Stimulated activated CD8-positive, alpha-beta memory T cell treated with anti-CD3 and anti-CD28 coated beads, Interleukin-4, amount 100 ng/mL, for 24 hours (primary cell): ENCODE results near the gene REL.

ENCODE experiments used
- DNase-seq: peaks from one replicate; pipeline ENCODE4 v3.0.0-alpha.2; 2020; ENCODE audit warnings: low read depth

REL gene

DNA sequence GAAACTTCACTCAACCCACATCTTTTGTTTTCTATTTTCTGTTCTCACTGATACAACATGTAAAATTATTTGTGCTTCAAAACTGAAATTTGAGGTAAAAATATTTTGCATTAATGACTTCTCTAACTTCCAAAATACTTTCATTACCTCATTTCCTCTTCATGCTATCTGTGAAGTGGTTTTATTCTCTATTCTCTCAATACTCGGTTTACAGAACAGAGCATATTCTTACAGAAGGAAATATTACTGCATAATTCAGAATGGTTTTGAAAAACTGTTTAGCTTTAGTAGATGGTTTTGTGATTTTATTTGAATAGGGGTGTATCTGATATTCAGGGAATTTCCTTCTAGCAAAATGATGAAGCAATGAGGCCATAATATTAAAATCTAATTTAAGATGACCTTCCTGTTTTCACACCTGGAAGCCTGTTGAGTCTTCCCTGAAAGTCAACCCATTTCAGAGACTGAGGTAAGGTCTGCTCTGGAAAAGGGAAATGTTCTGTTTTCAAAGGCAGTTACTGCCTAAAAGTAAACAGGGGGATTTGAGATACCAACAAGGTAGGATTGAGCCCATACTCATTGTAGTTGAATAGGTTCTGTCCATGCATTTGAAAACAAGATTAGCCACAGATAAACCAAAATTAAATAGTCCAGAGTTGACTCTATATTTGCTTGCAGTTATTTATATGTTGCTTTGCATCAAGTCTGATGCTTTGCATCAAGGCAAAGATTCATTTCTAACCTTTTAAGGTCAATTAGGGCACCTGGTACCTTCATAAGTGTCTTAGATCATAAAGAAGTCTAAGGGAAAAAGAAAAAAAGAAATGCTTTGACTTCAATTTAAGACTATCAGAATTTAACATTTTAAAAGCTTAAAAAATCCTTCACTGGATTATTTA, 85.4 kb downstream of the REL start:
- no peak for DNase-seq

DNA sequence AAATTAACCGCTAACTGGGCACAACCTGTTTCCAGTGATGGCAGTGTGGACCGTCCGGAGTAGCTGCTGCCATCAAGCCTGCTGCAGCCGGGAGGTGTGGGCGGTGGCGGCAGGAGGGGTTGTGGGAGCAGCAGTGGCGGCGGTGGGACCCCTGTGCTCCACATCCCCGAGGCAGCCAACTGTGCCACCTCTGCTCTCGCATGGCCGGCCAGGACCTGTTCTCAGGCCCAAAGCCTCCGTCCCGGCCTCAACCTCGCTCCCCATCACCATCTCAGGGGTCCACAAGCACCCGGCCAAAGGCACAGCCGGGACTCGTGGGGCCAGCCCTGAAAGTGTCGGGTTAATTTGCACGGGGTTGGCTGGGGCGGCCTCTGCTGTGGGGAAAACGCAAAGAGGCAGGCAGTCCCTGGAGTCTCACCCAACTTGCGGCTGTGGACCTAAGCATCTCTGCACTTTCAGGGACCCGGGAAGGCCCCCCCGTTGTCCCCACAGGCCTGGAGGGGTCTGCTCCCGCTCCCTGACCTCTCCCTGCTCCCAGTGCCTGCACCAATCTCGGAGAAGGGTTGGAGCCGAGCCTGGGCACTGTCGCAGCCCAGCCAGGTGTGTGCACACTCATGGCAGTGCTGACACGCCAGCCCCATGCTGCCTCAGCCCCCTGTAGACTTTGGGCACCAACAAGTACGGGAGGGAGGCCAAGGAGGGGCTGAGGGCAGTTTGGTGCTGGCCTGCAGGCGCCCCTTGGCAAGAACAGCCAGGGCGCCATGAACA, 91.7 kb downstream of the REL start:
- DNase-seq: no peak

DNA sequence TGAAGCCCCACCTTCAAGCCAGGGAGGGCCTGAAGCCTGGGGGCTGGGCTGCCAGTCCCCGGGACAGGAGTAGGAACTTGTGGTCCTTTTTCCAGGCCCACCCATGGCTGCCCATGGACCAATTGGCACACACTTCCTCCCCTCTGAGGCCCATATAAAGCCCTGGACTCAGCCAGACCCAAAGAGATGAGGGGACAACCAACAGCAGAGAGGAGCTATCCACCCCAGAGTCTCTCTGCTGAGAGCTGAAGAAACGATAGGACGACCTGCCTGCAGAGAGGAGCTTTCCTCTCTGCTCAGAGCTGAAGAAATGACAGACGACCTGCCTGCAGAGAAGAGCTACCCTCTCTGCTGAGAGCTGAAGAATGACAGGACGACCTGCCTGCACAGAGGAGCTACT, 92.3 kb downstream of the REL start:
- DNase-seq: no peak

DNA sequence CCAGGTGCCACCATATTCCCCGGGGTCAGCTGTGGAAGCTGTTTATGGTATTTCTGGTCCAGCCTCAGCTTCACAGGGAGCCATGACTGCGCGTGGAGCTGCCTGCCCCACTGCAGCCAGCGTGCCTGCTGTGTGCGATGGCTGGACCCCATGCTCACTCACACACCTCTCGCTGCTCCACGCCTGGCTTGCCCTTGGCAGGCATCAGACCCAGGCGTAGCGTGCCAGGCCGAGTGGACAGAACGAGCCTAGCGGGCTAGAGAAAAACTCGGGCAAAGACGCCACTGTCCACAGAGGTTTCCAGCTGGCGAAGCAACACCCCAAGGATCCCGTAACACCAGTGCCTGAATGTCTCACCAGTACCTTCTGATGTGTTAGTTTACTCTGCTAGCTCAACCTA, 93.3 kb downstream of the REL start:
- no peak for DNase-seq
